Measurements from ENCODE around the gene GPATCH8.
"Not testable (repeated sequence)": the region's sequence is repeated elsewhere in the genome, so short reads cannot be mapped to it uniquely, and the experiment has no call there.

The GPATCH8 gene

GRCh38 chr17:44394112-44394511, 109.1 kb downstream of the GPATCH8 start:
- DNase-seq = not testable (repeated sequence)

GRCh38 chr17:44390250-44390870, 112.8 kb downstream of the GPATCH8 start:
- no peak for DNase-seq

- no peak for DNase-seq
These were observed 113.4 kb downstream of the GPATCH8 start for GRCh38 chr17:44389723-44390202.

- DNase-seq = no peak
These were observed 113.9 kb downstream of the GPATCH8 start, which contains the start of gene ITGA2B for GRCh38 chr17:44389281-44389680. ITGA2B (minus strand) TSS chr17:44389649; CDS start chr17:44389473, 176 bp downstream.

GRCh38 chr17:44387804-44388203, 115.4 kb downstream of the GPATCH8 start:
- no peak for DNase-seq

GRCh38 chr17:44386182-44386525, 117.1 kb downstream of the GPATCH8 start:
- DNase-seq = no peak

GRCh38 chr17:44385287-44386181, 117.7 kb downstream of the GPATCH8 start:
- peak; percentile 44 for DNase-seq

- no peak for DNase-seq
These were observed 118.4 kb downstream of the GPATCH8 start for GRCh38 chr17:44384823-44385286.

GRCh38 chr17:44384281-44384822, 118.9 kb downstream of the GPATCH8 start:
- DNase-seq = no peak

- no peak for DNase-seq
These were observed 119.3 kb downstream of the GPATCH8 start for GRCh38 chr17:44383861-44384260.

- no peak for DNase-seq
These were observed 119.8 kb downstream of the GPATCH8 start for GRCh38 chr17:44383363-44383762.

- peak; percentile 24 for DNase-seq
These were observed 120.3 kb downstream of the GPATCH8 start for GRCh38 chr17:44382917-44383316.

GRCh38 chr17:44381810-44382305, 121.3 kb downstream of the GPATCH8 start:
- DNase-seq = no peak

GRCh38 chr17:44380767-44381166, 122.4 kb downstream of the GPATCH8 start:
- DNase-seq = no peak

- no peak for DNase-seq
These were observed 123.3 kb downstream of the GPATCH8 start for GRCh38 chr17:44379887-44380286.

GRCh38 chr17:44378171-44378705, 125.0 kb downstream of the GPATCH8 start:
- DNase-seq = no peak

GRCh38 chr17:44376779-44377178, 126.4 kb downstream of the GPATCH8 start:
- no peak for DNase-seq

GRCh38 chr17:44376124-44376523, 127.1 kb downstream of the GPATCH8 start:
- DNase-seq = no peak

GRCh38 chr17:44375196-44376017, 127.8 kb downstream of the GPATCH8 start:
- no peak for DNase-seq

GRCh38 chr17:44374306-44375195, 128.7 kb downstream of the GPATCH8 start:
- DNase-seq = no peak

- no peak for DNase-seq
These were observed 131.2 kb downstream of the GPATCH8 start for GRCh38 chr17:44372036-44372435.
